Mesenchymal stem cell (in vitro differentiated cells and primary cell): Measurements from ENCODE around the gene TNFRSF8.

Experiments
- DNase-seq: peaks from one replicate; pipeline ENCODE4 v3.0.0-alpha.2; 2013
- H2AFZ ChIP-seq: one replicate; pipeline ENCODE4 v1.6.1; 2013; ENCODE audit warnings: low read depth, mild to moderate bottlenecking, control low read depth, inconsistent platforms, low read length, moderate library complexity
- H2AK5ac ChIP-seq: 2 replicates; pipeline ENCODE4 v1.6.1; 2013; ENCODE audit warnings: low read length, moderate library complexity, mild to moderate bottlenecking, inconsistent platforms; ENCODE audit not compliant: severe bottlenecking
- H2BK120ac ChIP-seq: one replicate; pipeline ENCODE4 v1.6.1; 2013; ENCODE audit warnings: low read depth, mild to moderate bottlenecking, inconsistent platforms, low read length, moderate library complexity
- H2BK12ac ChIP-seq, 2 experiments: one replicate each; pipeline ENCODE4 v1.6.1; 2013; ENCODE audit warnings: inconsistent platforms in 2 of 2, low read length in 2 of 2, mild to moderate bottlenecking in 2 of 2, moderate library complexity in 2 of 2, control low read depth in 1 of 2
- H2BK15ac ChIP-seq: one replicate; pipeline ENCODE4 v1.6.1; 2013; ENCODE audit warnings: mild to moderate bottlenecking, low read depth, inconsistent platforms; ENCODE audit not compliant: poor library complexity, severe bottlenecking
- H2BK5ac ChIP-seq: 2 replicates; pipeline ENCODE4 v1.6.1; 2013; ENCODE audit warnings: low read depth, mild to moderate bottlenecking, low read length, control low read depth, inconsistent platforms; ENCODE audit not compliant: poor library complexity, severe bottlenecking
- H3K14ac ChIP-seq, 2 experiments: one replicate each; pipeline ENCODE4 v1.6.1; 2013; ENCODE audit warnings: inconsistent platforms in 2 of 2, low read length in 2 of 2, control low read depth in 1 of 2, mild to moderate bottlenecking in 1 of 2, moderate library complexity in 1 of 2
- H3K18ac ChIP-seq, 2 experiments: one replicate each; pipeline ENCODE4 v1.6.1; 2013; ENCODE audit warnings: inconsistent platforms in 2 of 2, low read length in 2 of 2, control low read depth in 1 of 2, low read depth in 1 of 2, mild to moderate bottlenecking in 1 of 2
- H3K23ac ChIP-seq, 2 experiments: one replicate each; pipeline ENCODE4 v1.6.1; 2013; ENCODE audit warnings: inconsistent platforms in 2 of 2, low read length in 2 of 2, mild to moderate bottlenecking in 2 of 2, moderate library complexity in 2 of 2, control low read depth in 1 of 2
- H3K27ac ChIP-seq: 2 replicates; pipeline ENCODE4 v1.5.1; 2013; ENCODE audit warnings: mild to moderate bottlenecking, moderate library complexity, low read length, control low read depth, inconsistent platforms; ENCODE audit not compliant: poor library complexity, severe bottlenecking
- H3K27me3 ChIP-seq, 2 experiments: 2 replicates each; pipeline versions ENCODE4 v1.6.1 to v1.7.0; 2013; ENCODE audit warnings: low read length in 2 of 2, mild to moderate bottlenecking in 2 of 2, moderate library complexity in 2 of 2, control low read depth in 1 of 2, inconsistent platforms in 1 of 2; ENCODE audit not compliant: control insufficient read depth in 1 of 2, insufficient read depth in 1 of 2
- H3K36me3 ChIP-seq, 2 experiments: 2 replicates each; pipeline versions ENCODE4 v1.6.1 to v1.7.0; 2013; ENCODE audit warnings: low read length in 2 of 2, control low read depth in 1 of 2, inconsistent platforms in 1 of 2, low read depth in 1 of 2, mild to moderate bottlenecking in 1 of 2; ENCODE audit not compliant: insufficient read depth in 2 of 2, control insufficient read depth in 1 of 2
- H3K4ac ChIP-seq, 2 experiments: one replicate each; pipeline ENCODE4 v1.6.1; 2013; ENCODE audit warnings: inconsistent platforms in 2 of 2, low read length in 2 of 2, mild to moderate bottlenecking in 2 of 2, moderate library complexity in 2 of 2, control low read depth in 1 of 2, low read depth in 1 of 2
- H3K4me1 ChIP-seq: 2 replicates; pipeline ENCODE4 v1.6.1; 2013; ENCODE audit warnings: low read depth, low read length, control low read depth; ENCODE audit not compliant: control insufficient read depth, insufficient read depth
- H3K4me2 ChIP-seq: 2 replicates; pipeline ENCODE4 v1.6.1; 2013; ENCODE audit warnings: low read length, mild to moderate bottlenecking, inconsistent platforms; ENCODE audit not compliant: poor library complexity, severe bottlenecking
- H3K4me3 ChIP-seq, 2 experiments: 2 replicates each; pipeline versions ENCODE4 v1.5.1 to v1.7.0; 2013; ENCODE audit warnings: low read length in 2 of 2, mild to moderate bottlenecking in 2 of 2, control low read depth in 1 of 2, low read depth in 1 of 2; ENCODE audit not compliant: insufficient read depth in 1 of 2
- H3K79me1 ChIP-seq: replicated peaks from 2 replicates; pipeline ENCODE4 v1.6.1; 2013; ENCODE audit warnings: mild to moderate bottlenecking, control low read depth, low read length, inconsistent platforms; ENCODE audit not compliant: poor library complexity, severe bottlenecking
- H3K9ac ChIP-seq: 2 replicates; pipeline ENCODE4 v1.7.0; 2013; ENCODE audit warnings: mild to moderate bottlenecking, low read length, moderate library complexity
- H3K9me3 ChIP-seq: 2 replicates; pipeline ENCODE4 v1.7.0; 2013; ENCODE audit warnings: mild to moderate bottlenecking, low read length; ENCODE audit not compliant: control insufficient read depth
- H4K8ac ChIP-seq: one replicate; pipeline ENCODE4 v1.6.1; 2013; ENCODE audit warnings: inconsistent platforms, mild to moderate bottlenecking, low read length, moderate library complexity
- H4K91ac ChIP-seq: one replicate; pipeline ENCODE4 v1.6.1; 2013; ENCODE audit warnings: mild to moderate bottlenecking, low read length, inconsistent platforms
- WGBS: methylation state at CpG from one replicate; pipeline ENCODE4 v1.1.7; 2013; ENCODE audit warnings: mixed read lengths; 5-methylcytosine and 5-hydroxymethylcytosine counted together

The TNFRSF8 gene

GRCh38 chr1:12065872-12066271, 2.8 kb downstream of the TNFRSF8 start:
- peaks cover 13% of the 10 kb centered on the region for H3K4me1 ChIP-seq
- H2BK5ac ChIP-seq = no peak overlapping the region
- 84% methylated on average over 4 of the region's 6 CpGs for WGBS
- no peak overlapping the region for H2AFZ ChIP-seq
- H3K9me3 ChIP-seq = no peaks in the 10 kb centered on the region
- no peak overlapping the region for H3K9ac ChIP-seq
- H2BK120ac ChIP-seq = no peak overlapping the region
- no peak overlapping the region for H3K4ac ChIP-seq
- H3K4me3 ChIP-seq = no peak overlapping the region
- H3K23ac ChIP-seq = no peak overlapping the region
- no peaks in the 10 kb centered on the region for H3K36me3 ChIP-seq
- H3K14ac ChIP-seq = no peak overlapping the region
- no peak overlapping the region for H2BK12ac ChIP-seq
- H2BK15ac ChIP-seq = no peak overlapping the region
- H3K27ac ChIP-seq = no peak overlapping the region
- DNase-seq = no peak
- H3K27me3 ChIP-seq = peaks cover 46 to 68% of the 10 kb centered on the region in 2 experiments
- H2AK5ac ChIP-seq = no peak overlapping the region
- H4K8ac ChIP-seq = no peak overlapping the region
- no peak overlapping the region for H3K4me2 ChIP-seq
- H3K18ac ChIP-seq = no peak overlapping the region
- no peaks in the 10 kb centered on the region for H3K79me1 ChIP-seq
- no peak overlapping the region for H4K91ac ChIP-seq

- no peak overlapping the region for H3K23ac ChIP-seq
- H2BK12ac ChIP-seq = peak overlapping the region in 1 of 2 experiments; percentile 76
- no peak overlapping the region for H3K4me2 ChIP-seq
- peak overlapping the region in 1 of 2 experiments; percentile 69 for H3K18ac ChIP-seq
- WGBS = 43% methylated on average over 8 of the region's 14 CpGs
- H4K8ac ChIP-seq = no peak overlapping the region
- no peaks in the 10 kb centered on the region for H3K36me3 ChIP-seq
- H2AK5ac ChIP-seq = no peak overlapping the region
- no peak overlapping the region for H4K91ac ChIP-seq
- H3K4me3 ChIP-seq = peak overlapping the region in 1 of 2 experiments; percentile 38
- H3K4ac ChIP-seq = peak overlapping the region in 1 of 2 experiments; percentile 42
- H3K27me3 ChIP-seq = peaks cover 33 to 59% of the 10 kb centered on the region in 2 experiments
- no peak overlapping the region for H2BK5ac ChIP-seq
- no peak overlapping the region for H3K14ac ChIP-seq
- peak; percentile 65 for DNase-seq
- no peak overlapping the region for H3K27ac ChIP-seq
- H2BK15ac ChIP-seq = no peak overlapping the region
- peaks cover 12% of the 10 kb centered on the region for H3K4me1 ChIP-seq
- no peak overlapping the region for H2AFZ ChIP-seq
- H3K9ac ChIP-seq = peak overlapping the region; percentile 59
- no peaks in the 10 kb centered on the region for H3K9me3 ChIP-seq
- no peak overlapping the region for H2BK120ac ChIP-seq
- H3K79me1 ChIP-seq = no peaks in the 10 kb centered on the region
Measured at GRCh38 chr1:12067900-12068821, 5.1 kb downstream of the TNFRSF8 start.

- Histone ChIP-seq H3K18ac (no peak overlapping the region), H2BK15ac (no peak overlapping the region), H4K8ac (no peak overlapping the region), H2BK120ac (no peak overlapping the region), H4K91ac (no peak overlapping the region), H3K9ac (no peak overlapping the region), H2BK5ac (no peak overlapping the region), H3K27me3 (peaks cover 17 to 43% of the 10 kb centered on the region in 2 experiments), H2AK5ac (no peak overlapping the region), H2BK12ac (peak overlapping the region in 1 of 2 experiments; percentile 38), H3K23ac (no peak overlapping the region), H3K14ac (peak overlapping the region in 1 of 2 experiments; percentile 45), H2AFZ (peak overlapping the region; percentile 27), H3K27ac (no peak overlapping the region), H3K4me1 (peaks cover 4% of the 10 kb centered on the region), H3K36me3 (no peaks in the 10 kb centered on the region), H3K4me2 (no peak overlapping the region), H3K4ac (no peak overlapping the region), H3K79me1 (no peaks in the 10 kb centered on the region), H3K4me3 (no peak overlapping the region), H3K9me3 (no peaks in the 10 kb centered on the region)
- WGBS = 64% methylated on average over 10 of the region's 10 CpGs
- DNase-seq = no peak
Measured at GRCh38 chr1:12069623-12070244, 6.6 kb downstream of the TNFRSF8 start.

GRCh38 chr1:12071892-12072291, 8.8 kb downstream of the TNFRSF8 start:
- H3K27ac ChIP-seq = no peak overlapping the region
- no peak overlapping the region for H3K14ac ChIP-seq
- no peak overlapping the region for H2BK15ac ChIP-seq
- H3K36me3 ChIP-seq = no peaks in the 10 kb centered on the region
- H3K4ac ChIP-seq = no peak overlapping the region
- H3K4me2 ChIP-seq = no peak overlapping the region
- no peak overlapping the region for H4K91ac ChIP-seq
- H2AFZ ChIP-seq = no peak overlapping the region
- DNase-seq = no peak
- H2BK120ac ChIP-seq = no peak overlapping the region
- H3K27me3 ChIP-seq = peaks cover 7 to 35% of the 10 kb centered on the region in 2 experiments
- H3K79me1 ChIP-seq = no peaks in the 10 kb centered on the region
- no peak overlapping the region for H4K8ac ChIP-seq
- H3K9ac ChIP-seq = no peak overlapping the region
- no peak overlapping the region for H2BK5ac ChIP-seq
- no peak overlapping the region for H2BK12ac ChIP-seq
- H3K9me3 ChIP-seq = peaks cover under 1% of the 10 kb centered on the region
- H3K18ac ChIP-seq = no peak overlapping the region
- WGBS = 87% methylated on average over 3 of the region's 3 CpGs
- no peak overlapping the region for H3K4me3 ChIP-seq
- no peak overlapping the region for H2AK5ac ChIP-seq
- peaks cover 4% of the 10 kb centered on the region for H3K4me1 ChIP-seq
- no peak overlapping the region for H3K23ac ChIP-seq
